Testis (tissue), 3 donors: Measurements from ENCODE around the gene RAPGEF5. TPM values are rescaled to one million over a fixed set of nuclear protein-coding genes. Genes with fewer than 3 reads are reported as not detected.

Experiments
- DNase-seq: peaks from one replicate; pipeline ENCODE4 v3.0.0-alpha.2; 2019
- H3K27ac ChIP-seq, 2 donors: fragments of 200-600 bp; sonication (generic); one replicate each; pipeline ENCODE4 v1.5.1; 2019
- H3K27me3 ChIP-seq: fragments of 200-600 bp; sonication (generic); one replicate; pipeline ENCODE4 v1.5.1; 2019
- H3K36me3 ChIP-seq: fragments of 200-600 bp; sonication (generic); one replicate; pipeline ENCODE4 v1.5.1; 2017; ENCODE audit warnings: low read depth; ENCODE audit errors: missing control alignments
- H3K4me1 ChIP-seq: fragments of 200-600 bp; sonication (generic); one replicate; pipeline ENCODE4 v1.5.1; 2019
- H3K4me3 ChIP-seq, 2 donors: fragments of 200-600 bp; sonication (generic); one replicate each; pipeline ENCODE4 v1.5.1; 2017 to 2019
- H3K9me3 ChIP-seq: fragments of 200-600 bp; sonication (generic); one replicate; pipeline ENCODE4 v1.5.1; 2017
- CTCF ChIP-seq, 3 experiments: fragments of 450-650 bp in 2 of 3; fragments of 200-600 bp in 1 of 3; sonication (generic) in 1 of 3; IDR thresholded peaks; one replicate each; pipeline ENCODE4 v1.5.1; 2016 to 2019; ENCODE audit warnings: antibody characterized with exemption in 3 of 3, mild to moderate bottlenecking in 2 of 3, moderate library complexity in 1 of 3
- POLR2A ChIP-seq: fragments of 450-650 bp; IDR thresholded peaks from one replicate; pipeline ENCODE4 v1.6.1; 2017; ENCODE audit warnings: antibody characterized with exemption, mild to moderate bottlenecking, moderate library complexity
- WGBS, 2 donors: methylation state at CpG; one replicate each; pipeline ENCODE4 v1.1.5; 2018; 5-methylcytosine and 5-hydroxymethylcytosine counted together
- intact Hi-C: fragments of 100-400 bp; cut with DNase I; formaldehyde crosslinking; loops from one replicate; pipeline ENCODE4 v1.15.1; 2023; ENCODE audit warnings: low total_unique reads
- polyA plus RNA-seq: library from polyadenylated mRNA; stranded (reverse); fragments of 350-450 nt; fragmentation: Illumina TruSeq; extraction: RNeasy Lipid Tissue Mini Kit (QIAGEN cat#74804); gene quantifications from one replicate; pipeline ENCODE4 v1.2.3, GENCODE V29; 2014; ENCODE audit warnings: low read depth, low replicate concordance; ENCODE audit not compliant: insufficient read depth
- total RNA-seq, 2 donors: library from RNA; depleted of rRNA; stranded (reverse); fragments of >200 nt; gene quantifications; one replicate each; pipeline ENCODE4 v1.2.3, GENCODE V29; 2016

Gene RAPGEF5
- total and polyA plus RNA-seq, 3 donors from 2014 or later: 16.8 to 67.5 (median 63.8) TPM

GRCh38 chr7:22296265-22296566 is 60.7 kb downstream of the RAPGEF5 start:
- intact Hi-C loops: no loop called here
- no peak for DNase-seq
- no peak overlapping the region for H3K27ac ChIP-seq
- no peaks in the 10 kb centered on the region for H3K27me3 ChIP-seq
- no peak for TF ChIP-seq POLR2A
- no peak for TF ChIP-seq CTCF (IDR thresholded peaks at IDR 0.05)
- H3K4me1 ChIP-seq: peaks cover 3% of the 10 kb centered on the region
- H3K4me3 ChIP-seq: no peak overlapping the region
- no peaks in the 10 kb centered on the region for H3K9me3 ChIP-seq
- 71 to 76% methylated on average over 1 of the region's 1 CpG for whole genome bisulfite sequencing, 2 donors
- H3K36me3 ChIP-seq: no peaks in the 10 kb centered on the region

- TF ChIP-seq CTCF (IDR thresholded peaks at IDR 0.05) (no peak), POLR2A (no peak)
- Histone ChIP-seq H3K27ac (no peak overlapping the region), H3K27me3 (no peaks in the 10 kb centered on the region), H3K36me3 (no peaks in the 10 kb centered on the region), H3K4me1 (peaks cover 3% of the 10 kb centered on the region), H3K4me3 (no peak overlapping the region), H3K9me3 (no peaks in the 10 kb centered on the region)
- DNase-seq: no peak
- intact Hi-C loops: no loop called here
- WGBS, 2 donors: 48 to 54% methylated on average over 4 of the region's 4 CpGs
Measured at GRCh38 chr7:22295402-22296264, 61.3 kb downstream of the RAPGEF5 start.

GRCh38 chr7:22292531-22292930 is 64.4 kb downstream of the RAPGEF5 start:
- no peak overlapping the region for H3K4me3 ChIP-seq
- 76 to 84% methylated on average over 3 of the region's 3 CpGs for WGBS, 2 donors
- H3K9me3 ChIP-seq: no peaks in the 10 kb centered on the region
- intact Hi-C loops: no loop called here
- TF ChIP-seq POLR2A: no peak
- H3K4me1 ChIP-seq: peaks cover 3% of the 10 kb centered on the region
- no peaks in the 10 kb centered on the region for H3K36me3 ChIP-seq
- no peak for DNase-seq
- H3K27me3 ChIP-seq: no peaks in the 10 kb centered on the region
- no peak overlapping the region for H3K27ac ChIP-seq

GRCh38 chr7:22291977-22292376 is 65.0 kb downstream of the RAPGEF5 start:
- intact Hi-C loops: no loop called here

GRCh38 chr7:22288202-22288601 is 68.8 kb downstream of the RAPGEF5 start:
- no peak for DNase-seq
- Histone ChIP-seq H3K27ac (no peak overlapping the region), H3K4me3 (no peak overlapping the region), H3K4me1 (peaks cover 4% of the 10 kb centered on the region), H3K27me3 (no peaks in the 10 kb centered on the region), H3K36me3 (no peaks in the 10 kb centered on the region), H3K9me3 (no peaks in the 10 kb centered on the region)
- TF ChIP-seq CTCF (IDR thresholded peaks at IDR 0.05): no peak
- TF ChIP-seq POLR2A: no peak
- 89 to 92% methylated on average over 6 of the region's 6 CpGs for WGBS, 2 donors
- intact Hi-C loops: no loop called here

More at GRCh38 chr7:22291977-22292376, 65.0 kb downstream of the RAPGEF5 start:
- H3K27ac ChIP-seq: no peak overlapping the region
- DNase-seq: no peak
- H3K27me3 ChIP-seq: no peaks in the 10 kb centered on the region
- no peaks in the 10 kb centered on the region for H3K9me3 ChIP-seq
- no peak overlapping the region for H3K4me3 ChIP-seq
- TF ChIP-seq CTCF (IDR thresholded peaks at IDR 0.05) (no peak), POLR2A (no peak)
- 83 to 86% methylated on average over 2 of the region's 2 CpGs for WGBS, 2 donors
- H3K4me1 ChIP-seq: peaks cover 3% of the 10 kb centered on the region
- no peaks in the 10 kb centered on the region for H3K36me3 ChIP-seq
